Measurements from ENCODE around the gene PLPP1. TPM values are rescaled to one million over a fixed set of nuclear protein-coding genes. Genes with fewer than 3 reads are reported as not detected.

The PLPP1 gene
- total RNA-seq, 2 experiments from 2014 or later: 2.9 to 3.0 TPM

- Histone ChIP-seq H3K27ac (ENCODE audit: low read depth in 1 of 2, low read length in 2 of 2) (no peak overlapping the region), H3K9me3 (ENCODE audit: control insufficient read depth in 1 of 2, insufficient read depth in 1 of 2, low read length in 2 of 2) (peaks cover 5 to 12% of the 10 kb centered on the region in 2 experiments), H3K4me3 (ENCODE audit: low read length) (no peak overlapping the region), H3K36me3 (ENCODE audit: insufficient read depth, low read length) (peaks cover 82% of the 10 kb centered on the region), H3K27me3 (ENCODE audit: control insufficient read depth in 1 of 2, insufficient read depth in 2 of 2, low read length in 2 of 2) (no peaks in the 10 kb centered on the region), H3K4me1 (ENCODE audit: insufficient read depth, low read length) (no peaks in the 10 kb centered on the region)
- peaks cover 97% of the 10 kb centered on the region for H3K36me3 Mint-ChIP-seq (ENCODE audit: low read depth)
- no peak overlapping the region for H3K27ac Mint-ChIP-seq
- H3K4me3 Mint-ChIP-seq: no peak overlapping the region
- ATAC-seq (ENCODE audit: poor library complexity): no peak
- H3K27me3 Mint-ChIP-seq: no peaks in the 10 kb centered on the region
- TF ChIP-seq CTCF (IDR thresholded peaks at IDR 0.05): no peak
- intact Hi-C loops (cut with DNase I, micrococcal nuclease): no loop called here
- no peaks in the 10 kb centered on the region for H3K4me1 Mint-ChIP-seq (ENCODE audit: low read depth)
- no peak for DNase-seq
- POLR2A ChIA-PET: no interaction called here
- H3K9me3 Mint-ChIP-seq: peaks cover 6% of the 10 kb centered on the region
- CTCF ChIA-PET: interaction anchor here (0.9 kb wide), 1 partner anchor 23 kb away, joined by 3 read pairs; no protein-coding TSS in a partner anchor
Observed at GRCh38 chr5:55427157-55427556, 107.6 kb downstream of the PLPP1 start.

- Histone ChIP-seq H3K27me3 (ENCODE audit: control insufficient read depth in 1 of 2, insufficient read depth in 2 of 2, low read length in 2 of 2) (no peaks in the 10 kb centered on the region), H3K4me1 (ENCODE audit: insufficient read depth, low read length) (no peaks in the 10 kb centered on the region), H3K4me3 (ENCODE audit: low read length) (no peak overlapping the region), H3K27ac (ENCODE audit: low read depth in 1 of 2, low read length in 2 of 2) (no peak overlapping the region), H3K36me3 (ENCODE audit: insufficient read depth, low read length) (peaks cover 86% of the 10 kb centered on the region), H3K9me3 (ENCODE audit: control insufficient read depth in 1 of 2, insufficient read depth in 1 of 2, low read length in 2 of 2) (peaks cover 0 to 12% of the 10 kb centered on the region in 2 experiments)
- H3K27ac Mint-ChIP-seq: no peak overlapping the region
- no peak for TF ChIP-seq CTCF (IDR thresholded peaks at IDR 0.05)
- no peaks in the 10 kb centered on the region for H3K27me3 Mint-ChIP-seq
- CTCF ChIA-PET: no interaction called here
- H3K4me1 Mint-ChIP-seq (ENCODE audit: low read depth): peaks cover 1% of the 10 kb centered on the region
- peaks cover 6% of the 10 kb centered on the region for H3K9me3 Mint-ChIP-seq
- POLR2A ChIA-PET: no interaction called here
- intact Hi-C loops (cut with DNase I, micrococcal nuclease): no loop called here
- ATAC-seq (ENCODE audit: poor library complexity) (no peak), DNase-seq (no peak)
- H3K4me3 Mint-ChIP-seq: no peak overlapping the region
- peaks cover 99% of the 10 kb centered on the region for H3K36me3 Mint-ChIP-seq (ENCODE audit: low read depth)
Observed at GRCh38 chr5:55426455-55426854, 108.3 kb downstream of the PLPP1 start.

- intact Hi-C loops (cut with DNase I, micrococcal nuclease): no loop called here
- peaks cover 89% of the 10 kb centered on the region for H3K36me3 Mint-ChIP-seq (ENCODE audit: low read depth)
- no peaks in the 10 kb centered on the region for H3K27me3 Mint-ChIP-seq
- H3K4me3 ChIP-seq (ENCODE audit: low read length): no peak overlapping the region
- peaks cover 22% of the 10 kb centered on the region for H3K4me1 Mint-ChIP-seq (ENCODE audit: low read depth)
- TF ChIP-seq CTCF (IDR thresholded peaks at IDR 0.05): no peak
- H3K36me3 ChIP-seq (ENCODE audit: insufficient read depth, low read length): peaks cover 63% of the 10 kb centered on the region
- H3K9me3 ChIP-seq (ENCODE audit: control insufficient read depth in 1 of 2, insufficient read depth in 1 of 2, low read length in 2 of 2): no peaks in the 10 kb centered on the region
- peaks cover 3% of the 10 kb centered on the region for H3K4me1 ChIP-seq (ENCODE audit: insufficient read depth, low read length)
- CTCF ChIA-PET: no interaction called here
- H3K4me3 Mint-ChIP-seq: no peak overlapping the region
- no peaks in the 10 kb centered on the region for H3K9me3 Mint-ChIP-seq
- POLR2A ChIA-PET: no interaction called here
- DNase-seq: no peak
- no peak overlapping the region for H3K27ac ChIP-seq (ENCODE audit: low read depth in 1 of 2, low read length in 2 of 2)
- peak overlapping the region; percentile 49 for H3K27ac Mint-ChIP-seq
- ATAC-seq (ENCODE audit: poor library complexity): no peak
- H3K27me3 ChIP-seq (ENCODE audit: control insufficient read depth in 1 of 2, insufficient read depth in 2 of 2, low read length in 2 of 2): no peaks in the 10 kb centered on the region
Observed at GRCh38 chr5:55421074-55421529, 113.7 kb downstream of the PLPP1 start.
